Natural killer cell treated with Interleukin-12 subunit alpha and Interleukin-12 subunit beta and Interleukin-15 and Interleukin-18, amount 100 ng/mL, for 72 hours (primary cell): ENCODE data around the gene C1QL1. TPM values are rescaled to one million over a fixed set of nuclear protein-coding genes. Genes with fewer than 3 reads are reported as not detected.
A peak's percentile ranks its signal among the peaks of the same experiment; 100 is the strongest.
"Not testable (repeated sequence)": the region's sequence is repeated elsewhere in the genome, so short reads cannot be mapped to it uniquely, and the experiment has no call there.

Experiments
- ATAC-seq, 2 donors: fragments of 150-1000 bp; cut with Tn5 transposase in 1 of 2; sonication (Bioruptor Pico), chemical (Tn5 transposase) in 1 of 2; 2 replicates each; pipeline ENCODE4 v1.10.0; 2021
- DNase-seq: peaks from one replicate; pipeline ENCODE4 v3.0.0; 2022; ENCODE audit warnings: low spot score
- H3K27ac Mint-ChIP-seq, 2 donors: 1 replicate in 1 of 2; 2 replicates in 1 of 2; pipeline ENCODE4 v1.8.0; 2022; ENCODE audit warnings: mixed read lengths in 2 of 2, mild to moderate bottlenecking in 1 of 2, moderate library complexity in 1 of 2
- H3K27me3 Mint-ChIP-seq, 2 donors: 1 replicate in 1 of 2; 2 replicates in 1 of 2; pipeline ENCODE4 v1.8.0; 2022; ENCODE audit warnings: mixed read lengths in 2 of 2
- H3K36me3 Mint-ChIP-seq: one replicate; pipeline ENCODE4 v1.8.0; 2022; ENCODE audit warnings: mixed read lengths
- H3K4me1 Mint-ChIP-seq, 2 donors: 1 replicate in 1 of 2; 2 replicates in 1 of 2; pipeline ENCODE4 v1.8.0; 2022; ENCODE audit warnings: low read depth in 2 of 2, mixed read lengths in 2 of 2, mild to moderate bottlenecking in 1 of 2
- H3K4me3 Mint-ChIP-seq: one replicate; pipeline ENCODE4 v1.8.0; 2022; ENCODE audit warnings: mixed read lengths
- H3K9me3 Mint-ChIP-seq: 2 replicates; pipeline ENCODE4 v1.8.0; 2022; ENCODE audit warnings: mixed read lengths
- total RNA-seq, 2 donors: library from RNA; stranded (reverse); gene quantifications; one replicate each; pipeline ENCODE4 v1.2.3, GENCODE V29; 2022

Gene C1QL1
- total RNA-seq, 2 donors from 2014 or later = not detected

GRCh38 chr17:44961921-44962350 lies 6.2 kb downstream of the C1QL1 start:
- Mint-ChIP-seq H3K4me1 (peaks cover 0 to 8% of the 10 kb centered on the region in 2 donors), H3K4me3 (no peak overlapping the region), H3K27ac (no peak overlapping the region), H3K9me3 (no peaks in the 10 kb centered on the region), H3K27me3 (peaks cover 26 to 33% of the 10 kb centered on the region in 2 donors), H3K36me3 (no peaks in the 10 kb centered on the region)
- ATAC-seq = no peak
- DNase-seq = no peak

DNA sequence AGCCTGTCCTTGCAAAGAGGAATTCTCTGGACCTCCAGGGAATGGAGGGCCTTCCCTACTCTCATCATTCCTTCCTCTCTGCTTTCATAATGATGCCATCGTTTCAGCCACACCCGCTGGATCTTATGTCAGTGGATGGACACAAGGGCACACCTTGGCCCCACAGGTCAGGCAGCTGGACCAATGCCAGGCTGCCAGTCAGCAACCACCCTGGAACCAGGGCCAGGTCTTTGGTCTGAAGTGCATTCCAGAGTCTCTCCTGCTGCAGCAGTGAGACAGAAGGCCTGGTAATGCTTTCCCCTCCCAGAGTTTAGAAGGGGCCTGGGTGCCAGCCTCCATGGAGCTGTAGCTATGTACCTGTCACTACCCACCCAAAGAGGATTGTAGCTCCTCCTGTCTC lies 7.4 kb downstream of the C1QL1 start:
- Mint-ChIP-seq H3K27ac (no peak overlapping the region), H3K36me3 (no peaks in the 10 kb centered on the region), H3K27me3 (peaks cover 23 to 29% of the 10 kb centered on the region in 2 donors), H3K9me3 (no peaks in the 10 kb centered on the region), H3K4me1 (peaks cover 0 to 3% of the 10 kb centered on the region in 2 donors), H3K4me3 (no peak overlapping the region)
- DNase-seq = no peak
- no peak for ATAC-seq

- no peaks in the 10 kb centered on the region for H3K9me3 Mint-ChIP-seq
- peaks cover 21 to 24% of the 10 kb centered on the region in 2 donors for H3K27me3 Mint-ChIP-seq
- no peak for ATAC-seq
- peaks cover 0 to 2% of the 10 kb centered on the region in 2 donors for H3K4me1 Mint-ChIP-seq
- DNase-seq = no peak
- H3K4me3 Mint-ChIP-seq = no peak overlapping the region
- no peak overlapping the region for H3K27ac Mint-ChIP-seq
- H3K36me3 Mint-ChIP-seq = no peaks in the 10 kb centered on the region
Observed at GRCh38 chr17:44959821-44960531, 8.1 kb downstream of the C1QL1 start.

DNA sequence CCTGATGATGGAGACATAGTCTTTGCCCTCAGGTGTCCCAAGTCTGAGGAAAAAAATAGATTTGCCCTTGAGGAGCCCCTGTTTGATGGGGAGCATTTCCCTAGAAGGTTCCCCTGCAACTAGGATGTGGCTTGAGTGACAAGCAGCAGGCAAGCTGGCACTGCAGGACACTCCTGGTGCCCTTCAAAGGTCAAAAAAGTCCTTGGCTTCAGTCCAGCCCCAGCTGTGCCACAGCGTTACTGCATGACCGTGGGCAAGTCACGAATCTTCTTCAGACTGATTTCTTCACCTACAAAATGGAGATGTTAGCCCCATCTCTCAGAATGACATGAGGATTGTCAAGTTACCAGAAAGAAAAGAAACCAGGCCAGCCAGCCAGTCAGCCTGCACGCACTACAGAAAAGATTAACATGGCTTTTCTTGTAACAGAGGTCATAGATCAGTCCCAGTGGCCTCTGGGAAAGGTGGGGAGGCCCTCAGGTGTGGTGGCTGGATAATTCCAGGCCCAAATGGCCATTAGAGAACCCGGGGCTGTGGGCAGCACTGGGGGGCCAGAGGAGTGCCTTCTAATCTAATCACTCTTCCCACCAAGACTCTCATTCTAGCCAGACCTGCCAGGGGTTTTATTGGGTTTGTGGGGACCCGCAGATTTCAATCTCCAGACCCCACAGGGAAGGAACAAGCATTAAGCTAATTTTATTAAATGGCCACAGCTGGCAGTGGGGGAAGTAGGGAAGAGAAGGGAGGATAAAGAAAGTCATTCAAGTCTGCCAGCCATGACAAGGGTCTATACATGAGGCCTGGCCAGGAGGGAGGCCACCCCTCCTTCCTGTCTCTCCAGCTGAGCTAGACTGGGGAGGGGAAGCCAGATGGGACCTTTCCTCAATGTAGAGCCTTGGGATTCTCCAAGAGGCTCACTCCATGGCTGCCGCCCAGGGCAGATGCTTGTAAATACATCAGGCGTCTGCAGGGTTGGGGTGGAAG lies 10.8 kb downstream of the C1QL1 start:
- no peaks in the 10 kb centered on the region for H3K9me3 Mint-ChIP-seq
- H3K27ac Mint-ChIP-seq = no peak overlapping the region
- ATAC-seq (no peak), DNase-seq (no peak)
- H3K36me3 Mint-ChIP-seq = no peaks in the 10 kb centered on the region
- no peak overlapping the region for H3K4me3 Mint-ChIP-seq
- no peaks in the 10 kb centered on the region for H3K4me1 Mint-ChIP-seq
- peaks cover 11 to 16% of the 10 kb centered on the region in 2 donors for H3K27me3 Mint-ChIP-seq

GRCh38 chr17:44955674-44956425 lies 12.3 kb downstream of the C1QL1 start:
- no peak for DNase-seq
- H3K4me3 Mint-ChIP-seq = no peak overlapping the region
- H3K4me1 Mint-ChIP-seq = no peaks in the 10 kb centered on the region
- no peaks in the 10 kb centered on the region for H3K9me3 Mint-ChIP-seq
- no peaks in the 10 kb centered on the region for H3K36me3 Mint-ChIP-seq
- peaks cover 9 to 16% of the 10 kb centered on the region in 2 donors for H3K27me3 Mint-ChIP-seq
- no peak overlapping the region for H3K27ac Mint-ChIP-seq
- ATAC-seq = no peak

GRCh38 chr17:44952946-44953475 lies 15.1 kb downstream of the C1QL1 start:
- DNase-seq = no peak
- Mint-ChIP-seq H3K4me3 (no peak overlapping the region), H3K27me3 (peaks cover 6 to 12% of the 10 kb centered on the region in 2 donors), H3K9me3 (no peaks in the 10 kb centered on the region), H3K4me1 (peaks cover 2 to 3% of the 10 kb centered on the region in 2 donors), H3K36me3 (no peaks in the 10 kb centered on the region), H3K27ac (no peak overlapping the region)
- no peak for ATAC-seq

DNA sequence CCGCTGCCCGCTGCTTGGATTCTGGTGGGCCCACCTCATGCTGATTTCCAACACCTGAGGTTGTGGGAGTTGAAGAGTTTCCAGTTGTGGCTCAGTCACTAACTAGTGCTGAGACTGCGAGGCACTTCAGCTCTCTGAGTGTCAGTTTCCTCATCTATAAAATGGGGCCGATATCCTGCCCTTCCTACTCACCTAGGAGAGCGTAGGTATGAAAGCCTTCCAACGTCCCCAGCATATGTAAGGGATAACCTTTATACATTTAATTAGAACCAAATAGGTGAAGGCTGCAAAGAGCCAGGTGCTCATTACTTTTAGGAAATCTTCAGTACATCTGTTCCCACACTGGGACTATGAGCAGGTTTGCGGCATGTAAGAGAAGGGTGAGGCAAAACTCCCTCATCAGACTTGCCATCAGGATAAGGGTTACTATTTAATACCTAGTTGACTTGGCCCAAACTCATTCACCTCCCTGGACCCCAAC lies 19.7 kb downstream of the C1QL1 start:
- DNase-seq (no peak), ATAC-seq (no peak)
- Mint-ChIP-seq H3K4me3 (peak overlapping the region; percentile 92), H3K9me3 (no peaks in the 10 kb centered on the region), H3K27me3 (no peaks in the 10 kb centered on the region), H3K27ac (peak overlapping the region; percentile 76 to 90), H3K4me1 (peaks cover 9 to 15% of the 10 kb centered on the region in 2 donors), H3K36me3 (peaks cover 5% of the 10 kb centered on the region)

- DNase-seq (peak; percentile 93), ATAC-seq (peak; percentile 96 to 97)
- H3K4me1 Mint-ChIP-seq = peaks cover 9 to 15% of the 10 kb centered on the region in 2 donors
- peak within 1 kb of the TSS; percentile 76 to 90 for H3K27ac Mint-ChIP-seq
- H3K36me3 Mint-ChIP-seq = peaks cover 5% of the 10 kb centered on the region
- peak within 1 kb of the TSS; percentile 92 for H3K4me3 Mint-ChIP-seq
- H3K9me3 Mint-ChIP-seq = no peaks in the 10 kb centered on the region
- no peaks in the 10 kb centered on the region for H3K27me3 Mint-ChIP-seq
Observed at GRCh38 chr17:44947461-44948314, 20.4 kb downstream of the C1QL1 start, which contains the start of gene KIF18B. Gene KIF18B, minus strand, starts transcription at chr17:44947773. Its CDS starts 11,429 bp downstream, at chr17:44936344.

- Mint-ChIP-seq H3K4me1 (peaks cover 12 to 20% of the 10 kb centered on the region in 2 donors), H3K4me3 (peak overlapping the region; percentile 92)
- not testable (repeated sequence) for H3K9me3 Mint-ChIP-seq, ATAC-seq, DNase-seq, H3K36me3 Mint-ChIP-seq, H3K27ac Mint-ChIP-seq, H3K27me3 Mint-ChIP-seq
Observed at GRCh38 chr17:44945652-44946051, 22.5 kb downstream of the C1QL1 start.

- Mint-ChIP-seq H3K27ac (no peak overlapping the region), H3K36me3 (peaks cover 5% of the 10 kb centered on the region), H3K4me1 (peaks cover 6 to 12% of the 10 kb centered on the region in 2 donors), H3K9me3 (no peaks in the 10 kb centered on the region), H3K4me3 (no peak overlapping the region), H3K27me3 (no peaks in the 10 kb centered on the region)
- ATAC-seq = no peak
- no peak for DNase-seq
Observed at GRCh38 chr17:44942456-44942855, 25.6 kb downstream of the C1QL1 start.

DNA sequence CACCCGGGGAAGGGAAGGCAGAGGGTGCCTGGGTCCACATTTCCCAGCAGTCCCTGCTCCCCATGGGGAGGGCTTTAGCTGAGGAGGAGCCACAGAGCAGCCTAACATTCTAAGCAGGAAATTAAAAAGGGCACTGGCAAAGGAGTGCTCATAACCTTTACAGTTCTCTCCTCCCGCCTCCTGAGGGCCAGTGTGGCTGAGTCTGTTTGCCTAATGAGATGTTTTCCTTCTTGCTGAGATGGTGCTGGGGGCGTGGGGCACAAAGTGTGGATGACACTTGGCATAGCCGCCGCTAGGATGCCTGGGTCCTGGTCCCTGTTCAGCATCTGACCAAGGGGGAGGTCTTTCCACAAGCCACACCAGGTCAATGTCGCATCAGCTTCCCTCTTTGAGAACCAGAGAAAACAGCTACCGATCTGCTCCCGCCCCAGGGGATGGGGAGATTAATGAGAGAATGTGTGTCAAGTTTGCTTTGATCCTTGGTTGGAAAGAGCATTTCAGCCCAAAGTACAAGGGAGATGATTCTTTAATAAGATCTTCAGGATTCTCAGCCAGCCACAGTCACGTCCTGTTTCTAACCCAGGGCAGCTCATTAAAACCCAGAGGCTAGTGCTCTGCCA lies 26.3 kb downstream of the C1QL1 start:
- peaks cover 5% of the 10 kb centered on the region for H3K36me3 Mint-ChIP-seq
- no peak for DNase-seq
- ATAC-seq = no peak
- peaks cover 6 to 12% of the 10 kb centered on the region in 2 donors for H3K4me1 Mint-ChIP-seq
- no peaks in the 10 kb centered on the region for H3K27me3 Mint-ChIP-seq
- H3K27ac Mint-ChIP-seq = no peak overlapping the region
- no peaks in the 10 kb centered on the region for H3K9me3 Mint-ChIP-seq
- no peak overlapping the region for H3K4me3 Mint-ChIP-seq

GRCh38 chr17:44940768-44941167 lies 27.3 kb downstream of the C1QL1 start:
- H3K27ac Mint-ChIP-seq = no peak overlapping the region
- no peaks in the 10 kb centered on the region for H3K9me3 Mint-ChIP-seq
- H3K4me1 Mint-ChIP-seq = peaks cover 3 to 5% of the 10 kb centered on the region in 2 donors
- no peaks in the 10 kb centered on the region for H3K27me3 Mint-ChIP-seq
- H3K4me3 Mint-ChIP-seq = no peak overlapping the region
- DNase-seq = no peak
- H3K36me3 Mint-ChIP-seq = no peaks in the 10 kb centered on the region
- no peak for ATAC-seq
